IPS DF 6.9 (cell line): Measurements from ENCODE around the gene RABL6.
"Not testable (repeated sequence)": the region's sequence is repeated elsewhere in the genome, so short reads cannot be mapped to it uniquely, and the experiment has no call there.

ENCODE experiments used
- DNase-seq: peaks from one replicate; pipeline ENCODE4 v3.0.0-alpha.2; 2013; ENCODE audit warnings: low read depth, low spot score
- H3K27ac ChIP-seq: one replicate; pipeline ENCODE4 v1.5.1; 2013; ENCODE audit warnings: low read length, control low read depth
- H3K27me3 ChIP-seq: 2 replicates; pipeline ENCODE4 v1.6.1; 2013; ENCODE audit warnings: mild to moderate bottlenecking, low read length; ENCODE audit not compliant: control insufficient read depth, insufficient read depth
- H3K36me3 ChIP-seq: 2 replicates; pipeline ENCODE4 v1.6.1; 2013; ENCODE audit warnings: low read length; ENCODE audit not compliant: control insufficient read depth, insufficient read depth
- H3K4me1 ChIP-seq: 2 replicates; pipeline ENCODE4 v1.6.1; 2013; ENCODE audit warnings: low read length; ENCODE audit not compliant: control insufficient read depth, insufficient read depth
- H3K4me3 ChIP-seq: 2 replicates; pipeline ENCODE4 v1.5.1; 2013; ENCODE audit warnings: mild to moderate bottlenecking, low read length
- H3K9me3 ChIP-seq: 2 replicates; pipeline ENCODE4 v1.6.1; 2013; ENCODE audit warnings: low read length, inconsistent platforms; ENCODE audit not compliant: control insufficient read depth, insufficient read depth
- WGBS: extraction: QIAGEN DNeasy Blood & Tissue Kit; methylation state at CpG from one replicate; pipeline ENCODE4 v1.1.7; 2013; ENCODE audit warnings: mixed read lengths, missing lambda C conversion rate; ENCODE audit not compliant: insufficient read length, insufficient coverage; 5-methylcytosine and 5-hydroxymethylcytosine counted together

Gene RABL6

DNA sequence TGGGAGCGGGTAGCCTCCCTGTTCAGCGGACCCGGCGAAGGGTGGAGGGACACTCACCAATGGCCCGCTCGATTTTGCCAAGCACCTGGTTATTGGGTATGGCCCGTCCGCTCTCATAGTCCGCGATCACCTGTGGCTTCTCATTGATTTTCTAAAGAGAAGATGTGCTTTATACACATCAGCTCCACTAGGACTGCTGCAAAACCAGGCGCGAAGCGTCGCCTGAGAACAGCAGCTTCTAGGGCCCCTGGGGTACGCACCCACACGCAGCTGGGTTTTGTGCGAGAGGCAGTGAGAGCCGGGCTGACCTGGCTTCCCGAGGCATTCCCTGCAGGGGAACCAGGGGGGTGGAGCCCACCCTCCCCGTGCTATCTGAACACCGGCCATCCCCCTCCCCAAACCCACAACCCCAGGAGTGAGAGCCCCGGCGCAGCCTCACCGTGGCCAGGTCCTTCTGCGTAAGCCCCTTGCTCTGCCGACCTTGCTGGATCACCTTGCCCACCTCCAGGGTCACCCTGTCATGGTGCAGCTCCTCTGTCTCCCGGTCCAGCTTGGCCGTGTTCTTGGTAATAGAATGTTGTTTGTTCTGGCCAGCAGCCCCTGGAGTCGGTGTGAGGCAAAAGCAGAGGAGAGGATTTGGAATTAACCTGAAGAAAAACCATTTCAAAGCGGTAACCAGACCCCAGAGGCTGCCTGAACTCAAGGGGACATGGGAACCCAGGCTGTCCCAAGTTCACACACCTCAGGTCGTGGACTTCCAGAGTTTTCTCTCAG, 55.3 kb downstream of the RABL6 start:
- Histone ChIP-seq H3K36me3 (peaks cover 31% of the 10 kb centered on the region), H3K4me3 (no peak overlapping the region), H3K27me3 (no peaks in the 10 kb centered on the region), H3K27ac (no peak overlapping the region), H3K4me1 (peaks cover 2% of the 10 kb centered on the region; the same call in 1 of the 2 replicates), H3K9me3 (no peaks in the 10 kb centered on the region)
- no CpG with 5 or more reads among the region's 31 CpGs for whole genome bisulfite sequencing
- no peak for DNase-seq

- no peak for DNase-seq
- no CpG with 5 or more reads among the region's 12 CpGs for WGBS
- H3K4me1 ChIP-seq: peaks cover 2% of the 10 kb centered on the region; the same call in 1 of the 2 replicates
- H3K36me3 ChIP-seq: peaks cover 31% of the 10 kb centered on the region
- no peak overlapping the region for H3K4me3 ChIP-seq
- H3K9me3 ChIP-seq: no peaks in the 10 kb centered on the region
- H3K27ac ChIP-seq: no peak overlapping the region
- no peaks in the 10 kb centered on the region for H3K27me3 ChIP-seq
Observed at GRCh38 chr9:136863623-136864273, 56.0 kb downstream of the RABL6 start.

DNA sequence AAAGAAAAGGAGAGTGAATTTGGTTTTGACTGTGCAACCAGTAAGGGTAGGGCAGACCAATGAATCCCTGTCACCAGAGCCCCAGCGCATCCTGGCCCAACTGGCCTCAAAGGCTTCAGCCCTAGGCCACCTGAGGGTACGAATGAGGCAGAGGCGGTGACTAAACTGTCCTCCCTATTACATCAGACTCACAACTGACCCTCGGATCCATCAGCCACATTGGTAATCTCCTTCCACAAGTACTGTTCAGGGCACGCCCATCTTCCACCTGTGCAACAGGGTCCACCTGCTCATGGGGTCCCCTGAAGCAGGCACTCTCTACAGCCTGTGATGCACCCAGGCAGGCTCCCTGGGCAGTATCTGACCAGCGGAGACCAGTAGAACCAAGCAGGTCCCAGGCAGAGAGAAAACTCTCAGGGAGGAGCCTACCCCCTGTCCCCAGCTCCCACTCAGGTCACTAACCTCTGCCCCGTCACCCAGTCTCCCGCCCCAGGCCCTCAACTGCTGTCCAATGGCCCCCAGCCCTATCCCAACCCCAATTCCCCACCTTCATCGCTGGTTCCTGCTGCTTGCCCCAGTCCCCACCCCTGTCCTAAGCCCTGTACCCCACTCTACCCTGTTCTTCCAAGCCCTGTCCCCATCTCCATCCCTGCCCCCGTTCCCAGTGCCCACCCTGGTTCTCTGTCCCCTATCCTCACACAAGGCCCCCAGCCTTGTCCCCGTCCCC, 57.5 kb downstream of the RABL6 start:
- H3K36me3 ChIP-seq: peaks cover 31% of the 10 kb centered on the region
- H3K9me3 ChIP-seq: no peaks in the 10 kb centered on the region
- no peaks in the 10 kb centered on the region for H3K27me3 ChIP-seq
- H3K27ac ChIP-seq: no peak overlapping the region
- no CpG with 5 or more reads among the region's 11 CpGs for WGBS
- H3K4me1 ChIP-seq: peaks cover 2% of the 10 kb centered on the region
- DNase-seq: no peak
- H3K4me3 ChIP-seq: peak overlapping the region; percentile 74; the same call in 1 of the 2 replicates

DNA sequence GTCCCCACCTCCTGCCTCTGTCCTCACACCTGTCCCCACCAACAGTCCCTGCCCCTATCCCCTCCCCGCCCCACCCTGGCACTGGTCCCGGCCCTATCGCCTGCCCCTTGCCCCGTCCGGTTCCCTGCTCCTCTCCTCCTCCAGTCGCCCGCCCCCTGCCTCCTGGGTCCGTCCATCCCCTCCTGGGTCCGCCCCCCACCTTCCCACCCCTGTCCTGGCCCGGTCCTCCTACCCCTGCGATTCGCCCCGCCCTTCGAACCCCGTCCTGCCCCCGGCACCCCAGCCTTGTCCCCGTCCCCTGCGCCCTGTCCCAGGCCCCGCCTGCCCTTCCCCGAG, 58.0 kb downstream of the RABL6 start:
- H3K36me3 ChIP-seq: peaks cover 31% of the 10 kb centered on the region
- H3K4me3 ChIP-seq: peak overlapping the region; percentile 74
- peaks cover 2% of the 10 kb centered on the region for H3K4me1 ChIP-seq
- no peaks in the 10 kb centered on the region for H3K27me3 ChIP-seq
- WGBS: no CpG with 5 or more reads among the region's 20 CpGs
- peaks cover 3% of the 10 kb centered on the region; the same call in 1 of the 2 replicates for H3K9me3 ChIP-seq
- no peak overlapping the region for H3K27ac ChIP-seq
- no peak for DNase-seq

DNA sequence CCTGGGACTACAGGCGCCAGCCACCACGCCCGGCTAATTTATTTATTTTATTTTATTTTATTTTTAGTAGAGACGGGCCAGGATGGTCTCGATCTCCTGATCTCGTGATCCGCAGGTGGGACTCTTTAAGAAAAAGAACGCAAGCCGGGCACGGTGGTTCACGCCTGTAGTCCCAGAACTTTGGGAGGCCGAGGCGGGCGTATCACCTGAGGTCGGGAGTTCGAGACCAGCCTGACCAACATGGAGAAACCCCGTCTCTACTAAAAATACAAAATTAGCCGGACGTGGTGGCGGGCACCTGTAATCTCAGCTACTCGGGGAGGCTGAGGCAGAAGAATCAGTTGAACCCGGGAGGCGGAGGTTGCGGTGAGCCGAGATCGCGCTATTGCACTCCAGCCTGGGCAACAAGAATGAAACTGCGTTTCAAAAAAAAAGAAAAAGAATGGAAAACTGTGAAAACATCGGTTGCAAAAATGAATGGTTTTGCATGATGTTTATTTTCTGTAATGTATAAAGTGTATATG, 59.2 kb downstream of the RABL6 start:
- H3K9me3 ChIP-seq, H3K4me1 ChIP-seq, H3K27me3 ChIP-seq, H3K27ac ChIP-seq, DNase-seq: not testable (repeated sequence)
- no CpG with 5 or more reads among the region's 29 CpGs for WGBS
- H3K4me3 ChIP-seq: peak overlapping the region; percentile 74; the same call in 1 of the 2 replicates
- H3K36me3 ChIP-seq: peaks cover 20% of the 10 kb centered on the region

- no peaks in the 10 kb centered on the region for H3K27me3 ChIP-seq
- DNase-seq: no peak
- H3K4me3 ChIP-seq: no peak overlapping the region
- H3K36me3 ChIP-seq: peaks cover 15% of the 10 kb centered on the region
- H3K27ac ChIP-seq: no peak overlapping the region
- WGBS: no CpG with 5 or more reads among the region's 18 CpGs
- peaks cover 2% of the 10 kb centered on the region for H3K4me1 ChIP-seq
- H3K9me3 ChIP-seq: peaks cover 3% of the 10 kb centered on the region
Observed at GRCh38 chr9:136867480-136867879, 59.7 kb downstream of the RABL6 start.

- Histone ChIP-seq H3K36me3 (peaks cover 10% of the 10 kb centered on the region), H3K27ac (no peak overlapping the region), H3K4me3 (no peak overlapping the region), H3K4me1 (peaks cover 2% of the 10 kb centered on the region), H3K9me3 (peaks cover 3% of the 10 kb centered on the region), H3K27me3 (no peaks in the 10 kb centered on the region)
- DNase-seq: no peak
- no CpG with 5 or more reads among the region's 18 CpGs for WGBS
Observed at GRCh38 chr9:136867917-136868316, 60.2 kb downstream of the RABL6 start.

DNA sequence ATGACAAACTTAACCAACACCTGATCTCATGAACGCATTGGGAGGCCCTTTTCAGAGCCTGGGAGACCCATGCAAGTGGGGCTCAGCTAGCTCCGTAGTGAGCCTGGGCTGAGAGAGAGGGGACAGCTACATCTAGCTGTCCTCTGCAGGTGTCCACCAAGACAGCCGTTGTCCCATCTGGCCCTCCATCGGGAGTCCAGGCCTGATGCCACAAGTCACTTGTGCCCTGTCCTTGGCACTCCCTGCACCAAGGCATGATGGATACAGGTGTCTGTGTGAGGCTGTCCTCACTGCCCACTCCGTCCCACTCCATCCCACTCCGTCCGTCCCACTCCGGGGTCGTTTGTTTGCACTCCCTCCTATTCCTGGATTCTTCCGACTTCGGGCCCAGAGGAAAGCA, 60.9 kb downstream of the RABL6 start:
- H3K36me3 ChIP-seq: peaks cover 3% of the 10 kb centered on the region
- peaks cover 3% of the 10 kb centered on the region for H3K9me3 ChIP-seq
- H3K4me1 ChIP-seq: peaks cover 2% of the 10 kb centered on the region
- H3K27ac ChIP-seq: no peak overlapping the region
- no peaks in the 10 kb centered on the region for H3K27me3 ChIP-seq
- no peak for DNase-seq
- no peak overlapping the region for H3K4me3 ChIP-seq
- WGBS: no CpG with 5 or more reads among the region's 11 CpGs

GRCh38 chr9:136869611-136870010, 61.9 kb downstream of the RABL6 start:
- H3K9me3 ChIP-seq, DNase-seq, H3K27me3 ChIP-seq, H3K27ac ChIP-seq, H3K4me1 ChIP-seq, H3K36me3 ChIP-seq, H3K4me3 ChIP-seq: not testable (repeated sequence)
- WGBS: no CpG with 5 or more reads among the region's 2 CpGs

GRCh38 chr9:136875155-136875554, 67.4 kb downstream of the RABL6 start:
- H3K36me3 ChIP-seq: no peaks in the 10 kb centered on the region
- no CpG with 5 or more reads among the region's 6 CpGs for WGBS
- H3K27ac ChIP-seq: no peak overlapping the region
- H3K9me3 ChIP-seq: peaks cover 3% of the 10 kb centered on the region
- no peak overlapping the region for H3K4me3 ChIP-seq
- no peak for DNase-seq
- no peaks in the 10 kb centered on the region; the same call in 1 of the 2 replicates for H3K4me1 ChIP-seq
- H3K27me3 ChIP-seq: no peaks in the 10 kb centered on the region
